NCI-H1436 treated with DMSO at 0.1 percent for 48 hours (cell line): Measurements from ENCODE around the gene CCR1.
"Not testable (repeated sequence)": the region's sequence is repeated elsewhere in the genome, so short reads cannot be mapped to it uniquely, and the experiment has no call there.

Experiments used
- DNase-seq: peaks from one replicate; lab custom pipeline; 2025; lab: John Stamatoyannopoulos, UW

The CCR1 gene

DNA sequence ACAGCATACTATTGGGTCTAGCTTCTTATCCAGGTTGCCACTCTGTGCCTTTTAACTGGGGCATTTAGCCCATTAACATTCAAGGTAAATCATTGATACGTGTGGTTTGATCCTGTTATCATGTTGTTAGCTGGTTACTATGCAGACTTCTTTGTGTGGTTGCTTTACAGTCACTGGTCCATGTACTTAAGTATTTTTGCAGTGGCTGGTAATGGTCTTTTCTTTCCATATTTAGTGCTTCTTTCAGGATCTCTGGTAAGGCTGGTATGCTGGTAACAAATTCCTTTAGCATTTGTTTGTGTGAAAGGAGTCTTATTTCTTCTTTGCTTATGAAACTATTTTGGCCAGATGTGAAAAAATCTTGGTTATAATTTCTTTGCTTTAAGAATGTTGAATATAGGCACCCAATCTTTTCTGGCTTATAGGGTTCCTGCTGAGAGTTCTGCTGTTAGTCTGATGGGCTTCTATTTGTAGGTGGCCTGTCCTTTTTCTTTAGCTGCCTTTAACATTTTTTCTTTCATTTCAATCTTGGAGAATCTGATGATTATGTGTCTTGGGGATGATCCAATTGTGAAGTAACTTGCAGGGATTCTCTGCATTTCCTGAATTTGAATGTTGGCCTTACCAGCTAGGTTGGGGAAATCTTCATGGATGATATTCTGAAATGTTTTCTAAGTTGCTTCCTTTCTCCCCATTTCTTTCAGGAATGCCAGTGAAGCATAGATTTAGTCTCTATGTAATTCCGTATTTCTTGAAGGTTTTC lies 39.3 kb downstream of the CCR1 start:
- no peak for DNase-seq

DNA sequence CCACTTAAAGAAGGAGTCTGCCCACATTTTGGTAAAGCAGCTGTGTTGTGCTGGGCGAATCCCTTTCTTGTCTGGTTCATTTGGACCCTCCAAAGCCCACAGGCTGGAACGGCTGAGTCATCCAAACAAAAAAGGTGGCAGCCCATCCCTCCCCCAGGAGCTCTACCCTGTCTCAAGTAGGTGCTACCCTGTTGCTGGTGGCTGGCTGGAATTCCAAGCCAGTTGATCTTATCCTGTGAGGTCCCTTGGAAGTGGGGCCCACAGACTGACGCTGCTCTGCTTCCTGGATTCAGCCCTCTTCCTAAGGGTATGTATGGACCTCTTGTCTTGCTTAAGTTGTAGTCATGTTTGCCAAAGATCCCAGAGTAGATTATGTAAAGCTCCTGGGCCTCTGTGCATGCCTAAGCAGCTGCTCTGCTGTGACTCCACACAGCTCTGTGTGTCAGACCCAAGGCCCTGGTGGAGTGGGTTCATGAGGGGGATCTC lies 44.5 kb downstream of the CCR1 start:
- DNase-seq: no peak

DNA sequence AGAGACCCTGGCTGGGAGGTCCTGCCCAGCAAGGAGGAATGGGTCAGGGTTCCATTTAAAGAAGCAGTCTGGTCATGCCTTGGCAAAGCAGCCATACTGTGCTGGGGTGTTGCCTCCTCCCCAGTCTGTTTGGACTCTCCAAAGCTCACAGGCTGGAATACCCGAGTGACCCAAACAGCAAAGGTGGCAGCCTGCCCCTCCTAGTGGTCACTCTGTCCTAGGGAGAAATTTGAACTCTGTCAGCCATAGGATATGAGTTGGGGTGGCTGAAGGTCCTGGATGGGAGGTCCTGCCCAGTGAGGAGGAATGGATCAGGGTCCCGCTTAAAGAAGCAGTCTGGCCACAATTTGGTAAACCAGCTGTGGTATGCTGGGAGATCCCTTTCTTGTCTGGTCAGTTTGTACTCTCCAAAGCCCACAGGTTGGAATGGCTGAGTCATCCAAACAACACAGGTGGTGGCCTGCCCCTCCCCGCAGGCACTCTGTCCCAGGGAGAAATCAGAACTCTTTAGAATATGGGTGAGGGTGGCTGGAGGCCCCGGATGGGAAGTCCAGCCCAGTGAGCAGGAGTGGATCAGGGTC lies 45.0 kb downstream of the CCR1 start:
- DNase-seq: no peak

DNA sequence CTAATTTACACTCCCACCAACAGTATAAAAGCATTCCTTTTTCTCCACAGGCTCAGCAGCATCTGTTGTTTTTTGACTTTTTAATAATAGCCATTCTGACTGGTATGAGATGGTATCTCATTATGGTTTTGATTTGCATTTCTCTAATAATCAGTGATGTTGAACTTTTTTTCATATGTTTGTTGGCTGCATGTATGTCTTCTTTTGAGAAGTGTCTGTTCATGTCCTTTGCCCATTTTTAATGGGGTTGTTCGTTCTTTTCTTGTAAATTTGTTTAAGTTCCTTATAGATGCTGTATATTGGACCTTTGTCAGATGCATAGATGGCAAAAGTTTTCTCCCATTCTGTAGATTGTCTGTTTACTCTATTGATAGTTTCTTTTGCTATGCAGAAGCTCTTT lies 50.4 kb downstream of the CCR1 start:
- DNase-seq: not testable (repeated sequence)

DNA sequence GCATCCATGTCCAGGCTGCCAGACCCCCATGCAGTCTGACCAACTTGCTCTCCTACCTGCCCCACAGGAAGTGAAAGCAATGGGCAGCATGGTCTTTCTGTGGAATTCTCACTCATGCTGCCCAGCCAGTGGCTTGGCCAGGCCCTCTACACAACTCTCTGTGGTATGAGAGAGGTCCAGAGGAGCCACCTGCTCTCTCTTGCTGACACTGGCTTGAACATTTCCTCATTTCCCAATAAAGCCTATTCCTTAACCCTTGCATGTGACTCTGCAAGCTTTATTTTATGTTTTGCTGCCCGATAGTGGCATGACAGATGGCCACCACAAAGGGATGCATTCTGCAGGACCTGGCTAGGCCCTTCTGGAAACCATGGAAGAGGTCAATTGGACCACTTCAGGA lies 53.8 kb downstream of the CCR1 start:
- DNase-seq: no peak
